ENCODE data around the gene PLAU.
A peak's percentile ranks its signal among the peaks of the same experiment; 100 is the strongest.
"Not testable (repeated sequence)": the region's sequence is repeated elsewhere in the genome, so short reads cannot be mapped to it uniquely, and the experiment has no call there.

PLAU gene

DNA sequence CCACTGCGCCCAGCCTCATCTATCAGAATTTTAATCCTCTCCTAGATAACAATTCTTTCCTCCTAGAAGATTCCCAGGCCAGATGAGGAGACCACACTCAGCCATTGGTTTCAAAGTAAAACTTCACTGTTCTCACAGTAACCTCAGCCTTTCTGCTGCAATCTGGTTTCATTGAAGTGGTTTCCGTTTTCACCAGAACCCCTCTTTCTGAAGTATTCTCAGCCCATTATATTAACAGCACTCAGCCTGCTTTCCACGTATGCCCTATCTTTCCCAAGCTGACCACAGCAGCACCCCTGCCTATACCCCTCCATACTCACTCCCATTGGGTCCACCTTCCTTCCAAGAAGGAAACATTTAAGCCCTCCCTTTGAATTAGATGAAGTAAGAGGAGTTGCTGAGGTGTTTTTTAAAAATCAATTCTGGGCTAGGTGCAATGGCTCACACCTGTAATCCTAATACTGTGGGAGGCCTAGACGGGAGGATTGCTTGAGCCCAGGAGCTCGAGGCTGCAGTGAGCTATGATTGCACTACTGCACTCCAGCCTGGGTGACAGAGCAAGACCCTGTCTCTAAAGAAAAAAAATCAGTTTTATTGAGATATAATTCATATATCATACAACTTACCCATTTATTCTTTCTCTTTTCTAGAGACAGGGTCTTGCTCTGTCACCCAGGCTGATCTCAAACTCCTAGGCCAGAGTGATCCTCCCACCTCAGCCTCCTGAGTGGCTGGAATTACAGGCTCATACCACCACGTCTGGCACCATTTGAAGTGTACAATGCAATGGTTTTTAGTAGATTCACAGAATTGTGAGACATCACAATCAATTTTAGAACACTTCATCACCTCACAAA is 11.3 kb downstream of the PLAU start:
- no peak for DNase-seq (ENCODE audit: low read depth, low spot score)

GRCh38 chr10:73922864-73923133 is 11.9 kb downstream of the PLAU start:
- no peak for DNase-seq (ENCODE audit: low read depth, low spot score)

- DNase-seq (ENCODE audit: low read depth, low spot score): no peak
These were observed 13.1 kb downstream of the PLAU start for GRCh38 chr10:73923935-73924598.

DNA sequence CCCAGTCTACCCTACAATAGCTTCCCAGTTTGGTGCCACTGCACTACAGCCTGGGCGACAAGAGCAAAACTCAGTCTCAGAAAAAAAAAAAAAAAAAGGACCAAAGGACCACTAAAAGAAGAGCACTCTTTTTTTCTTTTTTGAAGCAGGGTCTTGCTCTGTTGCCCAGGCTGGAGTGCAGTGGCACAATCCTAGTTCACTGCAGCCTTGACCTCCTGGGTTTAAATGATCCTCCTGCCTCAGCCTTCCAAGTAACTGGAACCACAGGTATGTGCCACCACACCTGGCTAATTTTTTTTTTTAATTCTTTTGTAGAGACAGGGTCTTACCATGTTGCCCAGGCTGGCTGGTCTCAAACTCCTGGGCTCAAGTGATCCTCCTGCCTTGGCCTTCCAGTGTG is 14.0 kb downstream of the PLAU start:
- no peak for DNase-seq (ENCODE audit: low read depth, low spot score)

- no peak for DNase-seq (ENCODE audit: low read depth, low spot score)
These were observed 14.6 kb downstream of the PLAU start for GRCh38 chr10:73925539-73925938.

DNA sequence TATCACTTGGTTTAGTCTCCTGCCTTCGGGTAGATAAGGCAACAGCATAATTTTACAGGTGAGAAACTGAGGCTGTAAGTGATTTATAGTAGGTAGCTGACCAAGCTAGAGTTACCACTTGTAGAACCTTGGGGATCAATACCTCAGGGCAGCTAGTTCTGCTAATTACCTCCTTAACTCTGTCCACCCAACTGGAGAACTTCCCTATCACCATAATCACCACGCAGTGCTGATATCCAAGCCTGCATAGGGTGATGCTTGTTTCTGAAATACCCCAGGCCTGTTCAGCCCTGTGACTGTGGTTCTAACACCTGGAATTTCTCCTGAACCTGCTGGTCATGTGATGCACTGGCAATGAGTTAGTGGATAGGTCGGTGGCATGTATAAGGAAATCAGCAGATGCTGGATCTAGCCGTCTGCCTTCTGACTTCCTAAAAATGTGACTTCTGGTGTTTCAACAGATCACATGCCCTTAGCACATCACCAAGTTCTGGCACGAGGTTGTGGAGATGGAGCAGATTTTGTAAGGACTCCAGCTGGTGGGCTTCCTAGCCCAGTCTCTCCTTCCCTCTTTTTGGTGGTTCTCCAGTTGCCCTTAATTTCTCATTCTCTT is 15.3 kb downstream of the PLAU start:
- no peak for DNase-seq (ENCODE audit: low read depth, low spot score)

DNA sequence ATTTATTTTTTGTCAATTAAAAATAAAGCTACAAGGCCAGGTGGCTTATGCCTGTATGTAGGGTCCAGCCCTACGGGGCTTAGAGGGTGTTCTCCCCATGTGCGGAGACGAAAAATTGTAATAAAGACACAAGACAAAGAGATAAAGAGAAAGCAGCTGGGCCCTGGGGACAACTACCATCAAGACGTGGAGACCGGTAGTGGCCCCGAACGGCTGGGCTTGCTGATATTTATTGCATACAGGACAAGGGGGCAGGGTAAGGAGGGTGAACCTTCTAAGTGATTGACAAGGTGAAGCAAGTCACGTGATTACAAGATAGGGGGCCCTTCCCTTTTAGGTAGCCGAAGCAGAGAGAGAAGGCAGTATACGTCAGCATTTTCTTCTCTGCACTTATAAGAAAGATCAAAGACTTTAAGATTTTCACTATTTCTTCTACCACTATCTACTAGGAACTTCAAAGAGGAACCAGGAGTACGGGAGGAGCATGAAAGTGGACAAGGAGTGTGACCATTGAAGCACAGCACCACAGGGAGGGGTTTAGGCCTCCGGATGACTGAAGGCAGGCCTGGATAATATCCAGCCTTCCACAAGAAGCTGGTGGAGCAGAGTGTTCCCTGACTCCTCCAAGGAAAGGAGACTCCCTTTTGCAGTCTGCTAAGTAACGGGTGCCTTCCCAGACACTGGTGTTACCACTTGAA is 19.8 kb downstream of the PLAU start:
- DNase-seq (ENCODE audit: low read depth, low spot score): not testable (repeated sequence)

GRCh38 chr10:73931767-73932619 is 21.1 kb downstream of the PLAU start:
- DNase-seq (ENCODE audit: low read depth, low spot score): no peak

DNA sequence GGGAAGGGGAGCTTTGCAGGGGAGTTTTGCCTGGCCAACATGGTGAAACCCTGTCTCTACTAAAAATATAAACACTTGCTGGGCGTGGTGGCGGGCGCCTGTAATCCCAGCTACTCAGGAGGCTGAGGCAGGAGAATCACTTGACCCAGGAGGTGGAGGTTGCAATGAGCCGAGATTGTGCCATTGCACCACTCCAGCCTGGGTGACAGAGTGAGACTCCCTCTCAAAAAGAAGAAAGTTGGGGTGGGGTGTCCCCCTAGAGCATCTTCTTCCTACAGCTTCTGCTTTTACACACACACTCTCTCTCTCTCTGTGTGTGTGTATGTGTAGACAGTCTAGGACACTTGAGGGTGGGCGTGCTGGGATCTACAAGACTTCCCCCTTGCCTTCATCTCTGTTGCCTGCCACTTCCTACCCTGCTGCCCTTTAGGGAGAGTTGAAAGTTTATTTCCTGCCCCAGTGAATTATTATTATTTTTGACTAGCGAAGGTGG is 21.7 kb downstream of the PLAU start:
- DNase-seq (ENCODE audit: low read depth, low spot score): no peak

GRCh38 chr10:73934074-73934473 is 23.1 kb downstream of the PLAU start:
- DNase-seq (ENCODE audit: low read depth, low spot score): no peak

- no peak for DNase-seq (ENCODE audit: low read depth, low spot score)
These were observed 25.0 kb downstream of the PLAU start for GRCh38 chr10:73935895-73936294.

GRCh38 chr10:73937333-73938043 is 26.6 kb downstream of the PLAU start:
- no peak for DNase-seq (ENCODE audit: low read depth, low spot score)

GRCh38 chr10:73940634-73941221 is 29.8 kb downstream of the PLAU start:
- DNase-seq (ENCODE audit: low read depth, low spot score): peak; percentile 66

DNA sequence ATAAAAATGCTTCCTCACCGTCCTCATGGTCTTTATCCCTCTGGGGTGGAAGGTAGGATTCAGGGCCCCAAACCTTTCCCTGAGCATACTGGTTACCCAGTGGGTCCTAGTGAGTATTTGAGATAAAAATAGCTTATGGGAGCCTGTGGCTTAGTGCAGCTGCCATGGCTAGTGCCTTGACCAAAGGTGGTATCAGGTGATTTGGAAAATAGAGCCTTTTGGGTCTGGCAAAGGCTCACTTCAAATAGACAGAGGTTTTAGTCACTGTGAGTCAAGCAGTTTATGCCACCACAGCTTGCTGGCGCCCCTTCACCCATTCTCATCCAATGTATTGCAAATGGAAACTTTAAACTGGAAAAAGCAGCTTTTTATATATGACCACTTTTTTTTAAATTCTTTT is 30.4 kb downstream of the PLAU start:
- no peak for DNase-seq (ENCODE audit: low read depth, low spot score)

DNA sequence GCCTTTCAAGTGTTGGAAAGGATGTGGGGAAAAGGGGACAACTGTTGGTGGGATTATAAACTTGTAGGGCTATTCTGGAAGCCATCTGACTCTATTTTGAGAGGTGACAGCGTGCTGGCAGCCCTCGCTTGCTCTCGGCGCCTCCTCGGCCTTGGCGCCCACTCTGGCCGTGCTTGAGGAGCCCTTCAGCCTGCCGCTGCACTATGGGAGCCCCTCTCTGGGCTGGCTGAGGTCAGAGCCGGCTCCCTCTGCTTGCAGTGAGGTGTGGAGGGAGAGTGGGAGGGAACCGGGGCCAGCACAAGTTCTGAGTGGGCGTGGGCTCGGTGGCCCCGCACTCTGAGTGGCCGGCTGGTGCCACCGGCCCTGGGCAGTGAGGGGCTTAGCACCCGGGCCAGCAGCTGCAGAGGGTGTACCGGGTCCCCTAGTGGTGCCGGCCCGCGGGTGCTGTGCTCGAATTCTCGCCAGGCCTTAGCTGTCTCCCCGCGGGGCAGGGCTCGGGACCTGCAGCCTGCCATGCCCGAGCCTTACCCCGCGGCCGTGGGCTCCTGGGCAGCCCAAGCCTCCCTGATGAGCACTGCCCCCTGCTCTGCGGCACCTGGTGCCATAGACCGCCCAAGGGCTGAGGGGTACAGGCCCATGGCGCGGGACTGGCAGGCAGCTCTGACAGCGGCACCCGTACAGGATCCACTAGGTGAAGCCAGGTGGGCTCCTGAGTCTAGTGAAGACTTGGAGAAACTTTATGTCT is 33.6 kb downstream of the PLAU start:
- no peak for DNase-seq (ENCODE audit: low read depth, low spot score)

DNA sequence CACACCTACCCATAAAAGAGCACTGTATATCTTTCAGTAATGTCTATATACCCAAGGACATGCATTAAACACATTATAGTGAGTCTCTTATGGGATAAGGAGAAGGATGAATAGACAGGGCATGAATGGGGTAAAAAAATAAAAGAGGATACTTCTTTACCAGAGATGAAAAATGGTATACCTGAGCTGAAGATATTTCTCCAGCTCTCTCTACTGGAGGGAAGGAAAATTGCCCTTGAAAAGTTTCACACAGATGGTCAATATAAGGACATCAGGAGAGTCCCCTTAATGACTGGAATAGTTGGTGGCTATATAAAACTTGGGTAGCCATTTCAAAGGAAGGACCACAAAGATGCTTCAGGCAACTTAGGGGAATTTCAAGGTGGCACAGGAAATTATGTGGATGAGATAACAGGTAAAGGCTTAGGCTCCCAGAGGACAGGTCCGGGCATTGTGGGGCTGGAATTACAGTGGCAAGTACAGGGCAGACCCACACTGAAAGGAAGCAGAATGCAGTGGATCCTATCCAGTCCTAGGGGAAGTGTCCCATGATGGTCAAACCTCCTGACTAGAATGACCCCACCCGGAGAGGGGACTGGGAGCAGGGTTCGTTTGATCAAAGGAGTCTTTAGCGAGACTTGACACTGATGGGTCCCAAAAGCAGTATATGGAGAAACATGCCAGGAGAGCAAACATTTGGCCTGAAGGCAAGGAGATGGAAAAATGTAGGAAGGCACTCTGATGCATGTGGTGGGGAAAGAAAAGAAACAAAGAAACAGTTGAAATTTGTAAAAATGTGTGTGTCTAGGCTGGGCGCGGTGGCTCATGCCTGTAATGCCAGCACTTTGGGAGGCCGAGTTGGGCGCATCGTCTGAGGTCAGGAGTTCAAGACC is 35.6 kb downstream of the PLAU start:
- no peak for DNase-seq (ENCODE audit: low read depth, low spot score)

- DNase-seq (ENCODE audit: low read depth, low spot score): no peak
These were observed 38.2 kb downstream of the PLAU start for GRCh38 chr10:73948947-73949633.

Data from activated naive CD8-positive, alpha-beta T cell treated with anti-CD3 and anti-CD28 coated beads, Interleukin-2, amount 50 U/mL, for 16 hours (primary cell).